ENCODE results near the gene CENPP. TPM values are rescaled to one million over a fixed set of nuclear protein-coding genes. Genes with fewer than 3 reads are reported as not detected.

Gene CENPP
- total RNA-seq, 1 experiment from 2014 or later, result 19.6 TPM

DNA sequence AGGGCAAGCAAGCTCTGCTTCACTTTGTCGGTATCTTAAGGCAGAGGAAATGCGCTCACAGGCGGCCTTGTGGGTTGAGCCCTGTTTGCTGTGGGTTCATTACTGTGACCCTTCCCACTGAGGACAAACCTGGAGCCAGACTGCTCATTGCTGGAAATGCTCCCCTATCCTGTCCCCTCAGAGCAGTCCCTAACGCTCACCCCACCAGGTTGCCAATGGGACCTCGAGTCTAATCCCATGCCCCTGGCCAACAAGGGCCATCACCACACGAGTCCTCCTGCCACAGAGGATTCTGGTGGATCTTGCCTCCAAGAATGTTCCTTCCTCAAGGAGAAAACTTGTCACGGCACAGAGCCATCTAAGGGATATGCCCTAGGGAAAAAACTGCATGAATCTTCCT is 329.6 kb downstream of the CENPP start:
- in situ Hi-C loops (cut with HindIII; ENCODE audit: low sequenced_read_pairs), result no loop called here
- DNase-seq (ENCODE audit: low spot score), result no peak

GRCh38 chr9:92655896-92656536 is 330.3 kb downstream of the CENPP start:
- no peak for DNase-seq (ENCODE audit: low spot score)
- in situ Hi-C loops (cut with HindIII; ENCODE audit: low sequenced_read_pairs), result no loop called here

DNA sequence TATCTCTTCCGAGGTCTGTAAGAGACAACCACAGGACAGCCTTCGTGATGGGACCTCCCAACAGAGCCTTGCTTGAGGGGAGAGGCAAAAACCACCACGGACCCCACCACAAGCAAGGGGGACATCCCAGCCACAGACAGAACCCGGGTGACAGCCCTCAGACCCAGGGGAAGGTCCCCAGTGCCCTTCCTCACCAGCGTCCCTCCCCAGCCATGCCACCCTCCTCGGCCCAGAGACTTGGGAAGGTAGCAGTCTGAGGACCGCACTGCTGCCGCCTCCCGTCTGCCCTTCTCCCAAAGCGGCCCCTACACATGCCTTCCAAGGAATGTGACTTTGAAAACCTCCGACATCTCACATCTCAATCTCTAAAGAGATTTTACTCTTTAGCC is 330.8 kb downstream of the CENPP start:
- in situ Hi-C loops (cut with HindIII; ENCODE audit: low sequenced_read_pairs), result no loop called here
- DNase-seq (ENCODE audit: low spot score), result no peak

GRCh38 chr9:92657296-92658094 is 331.7 kb downstream of the CENPP start:
- no peak for DNase-seq (ENCODE audit: low spot score)
- in situ Hi-C loops (cut with HindIII; ENCODE audit: low sequenced_read_pairs), result no loop called here

DNA sequence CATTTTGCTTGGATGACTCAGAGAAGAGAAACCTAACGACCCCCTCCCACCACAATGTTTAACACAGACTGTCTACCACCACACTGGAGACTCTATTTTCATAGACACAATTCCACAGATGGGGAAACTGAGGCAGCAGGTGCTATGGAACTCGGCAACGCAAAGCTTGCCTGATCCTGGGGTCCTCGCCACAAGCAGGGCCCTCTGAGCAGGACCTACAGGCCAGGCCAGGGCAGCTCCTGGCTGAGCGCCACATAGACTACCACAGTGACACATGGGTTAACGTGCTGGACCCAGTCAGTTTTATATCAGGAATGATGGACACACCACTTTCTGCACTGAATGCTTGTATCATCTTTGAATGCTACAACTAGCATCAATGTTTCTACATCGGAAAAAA is 332.4 kb downstream of the CENPP start:
- DNase-seq (ENCODE audit: low spot score), result no peak
- in situ Hi-C loops (cut with HindIII; ENCODE audit: low sequenced_read_pairs), result no loop called here

- in situ Hi-C loops (cut with HindIII; ENCODE audit: low sequenced_read_pairs), result no loop called here
- no peak for DNase-seq (ENCODE audit: low spot score)
These were observed 332.9 kb downstream of the CENPP start for GRCh38 chr9:92658611-92659010.

DNA sequence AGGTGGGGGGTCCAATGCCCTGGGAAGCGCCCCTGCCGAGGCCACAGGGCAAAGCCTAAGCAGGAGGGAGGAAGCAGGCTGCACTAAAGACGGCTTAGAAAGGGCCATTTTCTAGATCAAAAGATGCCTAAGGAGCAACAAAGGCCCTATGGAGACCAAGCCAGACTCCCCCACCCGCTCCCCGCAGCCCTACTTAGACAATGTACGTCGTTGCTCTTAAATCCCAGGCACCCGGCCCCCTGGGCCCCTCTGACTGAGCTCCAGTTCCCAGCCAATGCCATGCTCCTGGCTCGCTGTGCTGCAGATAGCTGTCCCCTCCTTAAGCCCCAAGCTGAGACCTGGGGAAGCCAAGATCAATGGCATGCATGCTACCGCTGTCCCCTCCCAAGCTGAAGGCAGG is 333.8 kb downstream of the CENPP start:
- in situ Hi-C loops (cut with HindIII; ENCODE audit: low sequenced_read_pairs), result no loop called here
- DNase-seq (ENCODE audit: low spot score), result no peak

- DNase-seq (ENCODE audit: low spot score), result no peak
- in situ Hi-C loops (cut with HindIII; ENCODE audit: low sequenced_read_pairs), result no loop called here
These were observed 334.5 kb downstream of the CENPP start for GRCh38 chr9:92660266-92660665.

DNA sequence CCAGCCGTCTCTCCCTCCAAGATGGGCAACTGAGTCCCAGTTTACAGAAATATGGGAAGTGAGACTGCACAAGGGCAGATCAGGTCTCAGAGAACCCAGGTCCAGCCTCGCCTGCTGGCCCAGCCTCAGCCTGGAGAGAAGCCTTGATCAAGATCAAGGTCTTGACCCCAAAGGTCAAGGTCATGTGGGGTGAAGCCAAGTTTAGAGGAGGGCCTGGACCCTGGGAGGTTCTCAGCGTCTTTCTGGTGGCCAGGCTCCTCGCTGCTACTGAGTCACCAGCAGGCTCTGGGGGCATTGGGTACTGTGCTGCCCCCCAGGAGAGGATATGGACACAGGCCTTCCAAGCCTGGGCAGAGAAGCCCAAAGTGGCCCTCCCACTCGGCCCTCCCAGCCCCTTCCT is 335.4 kb downstream of the CENPP start:
- no peak for DNase-seq (ENCODE audit: low spot score)
- in situ Hi-C loops (cut with HindIII; ENCODE audit: low sequenced_read_pairs), result no loop called here

- no peak for DNase-seq (ENCODE audit: low spot score)
- in situ Hi-C loops (cut with HindIII; ENCODE audit: low sequenced_read_pairs), result no loop called here
These were observed 336.0 kb downstream of the CENPP start for GRCh38 chr9:92661743-92662142.

DNA sequence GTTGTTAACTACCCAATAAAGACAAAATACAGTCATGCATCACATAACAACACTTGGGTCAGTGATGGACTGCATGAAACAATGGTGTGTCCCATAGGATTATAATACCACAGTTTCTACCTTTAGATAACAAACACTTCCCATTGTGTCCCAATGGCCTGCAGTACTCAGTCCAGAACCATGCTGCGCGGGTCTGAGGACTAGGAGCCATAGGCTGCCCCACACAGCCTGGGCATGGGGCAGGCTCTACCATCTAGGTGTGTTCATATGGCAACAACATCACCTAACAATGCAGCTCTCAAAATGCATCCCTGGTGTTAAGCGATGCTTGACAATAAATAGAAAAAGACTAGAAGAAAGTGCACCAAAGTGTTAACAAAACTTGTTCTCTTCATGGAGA is 337.4 kb downstream of the CENPP start:
- no peak for DNase-seq (ENCODE audit: low spot score)
- in situ Hi-C loops (cut with HindIII; ENCODE audit: low sequenced_read_pairs), result no loop called here

GRCh38 chr9:92663951-92664350 is 338.2 kb downstream of the CENPP start:
- in situ Hi-C loops (cut with HindIII; ENCODE audit: low sequenced_read_pairs), result no loop called here
- no peak for DNase-seq (ENCODE audit: low spot score)

DNA sequence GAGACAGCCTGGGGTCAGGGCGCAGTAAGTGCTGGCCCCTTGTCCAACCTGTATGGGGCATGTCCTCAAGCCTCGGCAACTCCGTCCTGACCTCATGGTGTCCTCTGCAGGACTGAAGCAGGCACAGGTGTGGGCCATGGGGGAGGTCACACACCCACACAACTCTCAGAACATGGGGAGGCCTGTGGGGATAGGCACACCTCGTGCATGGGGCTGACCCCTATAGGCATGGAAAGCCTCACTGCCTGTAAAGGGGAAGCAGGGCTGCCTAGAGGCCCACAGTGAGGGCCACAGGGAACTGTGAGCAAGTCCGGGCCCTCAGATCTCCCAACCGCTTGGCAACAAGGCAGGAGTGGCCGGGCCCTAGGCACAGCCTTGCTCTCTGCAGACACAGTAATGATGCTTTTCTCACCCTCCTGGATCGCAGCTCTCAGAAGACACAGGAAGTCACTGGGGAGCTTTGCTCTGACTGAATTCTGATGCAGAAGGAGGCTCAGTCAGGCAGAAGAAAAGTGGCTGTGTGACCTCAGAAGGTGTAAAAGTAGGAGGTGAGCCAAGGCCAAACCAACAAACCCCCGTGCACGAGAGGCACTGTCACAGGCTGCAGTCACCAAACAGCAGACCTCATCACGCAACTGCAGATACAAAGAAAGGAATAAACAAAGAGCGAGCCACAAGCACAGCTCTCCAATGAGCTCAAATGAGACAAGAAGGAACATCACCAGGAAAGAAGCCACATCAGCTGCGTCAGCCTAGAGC is 338.8 kb downstream of the CENPP start:
- peak; percentile 31 for DNase-seq (ENCODE audit: low spot score)
- in situ Hi-C loops (cut with HindIII; ENCODE audit: low sequenced_read_pairs), result no loop called here

- in situ Hi-C loops (cut with HindIII; ENCODE audit: low sequenced_read_pairs), result no loop called here
- no peak for DNase-seq (ENCODE audit: low spot score)
These were observed 340.1 kb downstream of the CENPP start for GRCh38 chr9:92665836-92666235.

DNA sequence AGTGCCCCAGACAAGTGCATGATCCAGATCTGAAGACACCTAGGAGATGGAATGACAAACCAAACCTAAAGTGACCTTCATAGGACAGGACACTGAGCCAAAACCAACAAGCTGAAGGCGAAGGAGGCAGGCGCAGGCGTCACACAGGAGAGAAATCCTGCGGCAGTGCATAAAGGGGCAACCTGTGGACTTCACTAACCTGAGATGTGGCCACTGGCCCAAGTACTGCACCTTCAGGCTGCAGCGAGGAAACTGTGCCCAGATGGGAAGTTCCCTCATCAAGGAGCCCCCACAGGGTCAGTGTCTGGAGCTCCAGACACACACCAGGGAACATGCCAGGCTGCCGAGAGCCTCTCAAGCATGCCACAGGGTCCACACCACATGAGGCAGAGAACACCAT is 340.5 kb downstream of the CENPP start:
- no peak for DNase-seq (ENCODE audit: low spot score)
- in situ Hi-C loops (cut with HindIII; ENCODE audit: low sequenced_read_pairs), result no loop called here

- no peak for DNase-seq (ENCODE audit: low spot score)
- in situ Hi-C loops (cut with HindIII; ENCODE audit: low sequenced_read_pairs), result no loop called here
These were observed 341.3 kb downstream of the CENPP start for GRCh38 chr9:92666912-92667532.

- DNase-seq (ENCODE audit: low spot score), result peak; percentile 16
These were observed 343.2 kb downstream of the CENPP start for GRCh38 chr9:92668746-92669526.

GRCh38 chr9:92669527-92669889 is 343.8 kb downstream of the CENPP start:
- DNase-seq (ENCODE audit: low spot score), result peak; percentile 9
- in situ Hi-C loops (cut with HindIII; ENCODE audit: low sequenced_read_pairs), result no loop called here

More at GRCh38 chr9:92668746-92669526, 343.2 kb downstream of the CENPP start:
- in situ Hi-C loops (cut with HindIII; ENCODE audit: low sequenced_read_pairs), result no loop called here
